ENCODE results near the gene DAPK1.

DNA sequence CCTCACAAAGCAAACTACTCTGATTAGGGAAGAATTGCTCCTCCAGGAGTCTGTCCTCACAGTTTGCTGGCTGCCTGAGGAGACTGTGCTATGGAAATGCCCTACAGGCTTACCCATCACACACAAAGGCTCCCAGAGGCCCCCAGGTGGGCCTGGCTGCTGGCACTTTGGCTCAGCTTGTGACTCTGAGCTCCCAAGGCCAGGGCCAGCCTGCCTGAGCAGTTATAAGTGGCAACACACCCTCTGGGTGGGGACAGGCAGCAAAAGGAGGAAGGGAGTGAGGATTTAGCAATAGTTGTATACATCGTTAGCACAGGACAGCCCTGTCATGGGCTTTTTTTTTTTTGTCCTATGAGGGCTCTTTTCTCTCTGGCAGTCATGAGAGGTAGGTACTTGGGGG is 103.5 kb downstream of the DAPK1 start:
- TF ChIP-seq, protein P1, sequence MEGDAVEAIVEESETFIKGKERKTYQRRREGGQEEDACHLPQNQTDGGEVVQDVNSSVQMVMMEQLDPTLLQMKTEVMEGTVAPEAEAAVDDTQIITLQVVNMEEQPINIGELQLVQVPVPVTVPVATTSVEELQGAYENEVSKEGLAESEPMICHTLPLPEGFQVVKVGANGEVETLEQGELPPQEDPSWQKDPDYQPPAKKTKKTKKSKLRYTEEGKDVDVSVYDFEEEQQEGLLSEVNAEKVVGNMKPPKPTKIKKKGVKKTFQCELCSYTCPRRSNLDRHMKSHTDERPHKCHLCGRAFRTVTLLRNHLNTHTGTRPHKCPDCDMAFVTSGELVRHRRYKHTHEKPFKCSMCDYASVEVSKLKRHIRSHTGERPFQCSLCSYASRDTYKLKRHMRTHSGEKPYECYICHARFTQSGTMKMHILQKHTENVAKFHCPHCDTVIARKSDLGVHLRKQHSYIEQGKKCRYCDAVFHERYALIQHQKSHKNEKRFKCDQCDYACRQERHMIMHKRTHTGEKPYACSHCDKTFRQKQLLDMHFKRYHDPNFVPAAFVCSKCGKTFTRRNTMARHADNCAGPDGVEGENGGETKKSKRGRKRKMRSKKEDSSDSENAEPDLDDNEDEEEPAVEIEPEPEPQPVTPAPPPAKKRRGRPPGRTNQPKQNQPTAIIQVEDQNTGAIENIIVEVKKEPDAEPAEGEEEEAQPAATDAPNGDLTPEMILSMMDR (IDR thresholded peaks at IDR 0.05), result no peak
- TF ChIP-seq JUN (IDR thresholded peaks at IDR 0.05) (no peak), RAD21 (conservative IDR thresholded peaks at IDR 0.05 in 1 of 2, IDR thresholded peaks at IDR 0.05 in 1 of 2) (no peak), HOXA7 (CRISPR knock-in tag; IDR thresholded peaks at IDR 0.05) (no peak), POLR2A (IDR thresholded peaks at IDR 0.05; ENCODE audit: low read length) (no peak), BHLHE40 (IDR thresholded peaks at IDR 0.05; ENCODE audit: low read depth, low read length) (no peak), ZFP36 (IDR thresholded peaks at IDR 0.05; ENCODE audit: borderline replicate concordance, partially characterized antibody) (no peak), RARB (CRISPR knock-in tag; IDR thresholded peaks at IDR 0.05) (no peak), CHD2 (IDR thresholded peaks at IDR 0.05; ENCODE audit: low read length, partially characterized antibody) (no peak), NPAS2 (CRISPR knock-in tag; IDR thresholded peaks at IDR 0.05; ENCODE audit: borderline replicate concordance) (no peak)
- TF ChIP-seq, protein P2, sequence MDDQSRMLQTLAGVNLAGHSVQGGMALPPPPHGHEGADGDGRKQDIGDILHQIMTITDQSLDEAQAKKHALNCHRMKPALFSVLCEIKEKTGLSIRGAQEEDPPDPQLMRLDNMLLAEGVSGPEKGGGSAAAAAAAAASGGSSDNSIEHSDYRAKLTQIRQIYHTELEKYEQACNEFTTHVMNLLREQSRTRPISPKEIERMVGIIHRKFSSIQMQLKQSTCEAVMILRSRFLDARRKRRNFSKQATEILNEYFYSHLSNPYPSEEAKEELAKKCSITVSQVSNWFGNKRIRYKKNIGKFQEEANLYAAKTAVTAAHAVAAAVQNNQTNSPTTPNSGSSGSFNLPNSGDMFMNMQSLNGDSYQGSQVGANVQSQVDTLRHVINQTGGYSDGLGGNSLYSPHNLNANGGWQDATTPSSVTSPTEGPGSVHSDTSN (IDR thresholded peaks at IDR 0.05), result no peak
- TF ChIP-seq, protein P3, sequence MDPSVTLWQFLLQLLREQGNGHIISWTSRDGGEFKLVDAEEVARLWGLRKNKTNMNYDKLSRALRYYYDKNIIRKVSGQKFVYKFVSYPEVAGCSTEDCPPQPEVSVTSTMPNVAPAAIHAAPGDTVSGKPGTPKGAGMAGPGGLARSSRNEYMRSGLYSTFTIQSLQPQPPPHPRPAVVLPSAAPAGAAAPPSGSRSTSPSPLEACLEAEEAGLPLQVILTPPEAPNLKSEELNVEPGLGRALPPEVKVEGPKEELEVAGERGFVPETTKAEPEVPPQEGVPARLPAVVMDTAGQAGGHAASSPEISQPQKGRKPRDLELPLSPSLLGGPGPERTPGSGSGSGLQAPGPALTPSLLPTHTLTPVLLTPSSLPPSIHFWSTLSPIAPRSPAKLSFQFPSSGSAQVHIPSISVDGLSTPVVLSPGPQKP (IDR thresholded peaks at IDR 0.05; ENCODE audit: low read depth, low read length), result no peak

All from A549 (cell line).